HCEC 1CT (cell line): Measurements from ENCODE around the gene TLE3.
"Not testable (repeated sequence)": the region's sequence is repeated elsewhere in the genome, so short reads cannot be mapped to it uniquely, and the experiment has no call there.

Experiments used
- DNase-seq: peaks from one replicate; pipeline ENCODE4 v3.0.0-alpha.2; 2017

TLE3 gene

GRCh38 chr15:70097321-70098152 is at the start of gene TLE3:
TSS of gene TLE3 (minus strand) at chr15:70097917. CDS start at chr15:70096798, 1,119 bp downstream.
- DNase-seq = peak; percentile 99

- no peak for DNase-seq
Observed at GRCh38 chr15:70147178-70147760, 49.6 kb upstream of the TLE3 start.

- DNase-seq = no peak
Observed at GRCh38 chr15:70146771-70147170, 49.1 kb upstream of the TLE3 start.

- no peak for DNase-seq
Observed at GRCh38 chr15:70146162-70146561, 48.4 kb upstream of the TLE3 start.

GRCh38 chr15:70145261-70145660 is 47.5 kb upstream of the TLE3 start:
- no peak for DNase-seq

- DNase-seq = no peak
Observed at GRCh38 chr15:70142322-70143191, 44.8 kb upstream of the TLE3 start.

- no peak for DNase-seq
Observed at GRCh38 chr15:70142072-70142321, 44.3 kb upstream of the TLE3 start.

GRCh38 chr15:70141376-70142071 is 43.8 kb upstream of the TLE3 start:
- no peak for DNase-seq

- DNase-seq = no peak
Observed at GRCh38 chr15:70140543-70141375, 43.0 kb upstream of the TLE3 start.

GRCh38 chr15:70140025-70140542 is 42.4 kb upstream of the TLE3 start:
- DNase-seq = no peak

GRCh38 chr15:70137967-70138366 is 40.2 kb upstream of the TLE3 start:
- no peak for DNase-seq

GRCh38 chr15:70137021-70137420 is 39.3 kb upstream of the TLE3 start:
- DNase-seq = not testable (repeated sequence)

- DNase-seq = no peak
Observed at GRCh38 chr15:70133781-70134421, 36.2 kb upstream of the TLE3 start.

GRCh38 chr15:70133296-70133695 is 35.6 kb upstream of the TLE3 start:
- DNase-seq = no peak

- DNase-seq = no peak
Observed at GRCh38 chr15:70132571-70132970, 34.9 kb upstream of the TLE3 start.

- no peak for DNase-seq
Observed at GRCh38 chr15:70132139-70132538, 34.4 kb upstream of the TLE3 start.

GRCh38 chr15:70128414-70129140 is 30.9 kb upstream of the TLE3 start:
- no peak for DNase-seq

- DNase-seq = no peak
Observed at GRCh38 chr15:70127770-70128413, 30.2 kb upstream of the TLE3 start.

GRCh38 chr15:70127288-70127746 is 29.6 kb upstream of the TLE3 start:
- no peak for DNase-seq

GRCh38 chr15:70126362-70126761 is 28.6 kb upstream of the TLE3 start:
- DNase-seq = no peak
